Measurements from ENCODE around the gene FSTL4.
"Not testable (repeated sequence)": the region's sequence is repeated elsewhere in the genome, so short reads cannot be mapped to it uniquely, and the experiment has no call there.

The FSTL4 gene

GRCh38 chr5:133546500-133546899, 65.8 kb downstream of the FSTL4 start:
- no peak for DNase-seq

GRCh38 chr5:133544346-133544745, 68.0 kb downstream of the FSTL4 start:
- DNase-seq = no peak

DNA sequence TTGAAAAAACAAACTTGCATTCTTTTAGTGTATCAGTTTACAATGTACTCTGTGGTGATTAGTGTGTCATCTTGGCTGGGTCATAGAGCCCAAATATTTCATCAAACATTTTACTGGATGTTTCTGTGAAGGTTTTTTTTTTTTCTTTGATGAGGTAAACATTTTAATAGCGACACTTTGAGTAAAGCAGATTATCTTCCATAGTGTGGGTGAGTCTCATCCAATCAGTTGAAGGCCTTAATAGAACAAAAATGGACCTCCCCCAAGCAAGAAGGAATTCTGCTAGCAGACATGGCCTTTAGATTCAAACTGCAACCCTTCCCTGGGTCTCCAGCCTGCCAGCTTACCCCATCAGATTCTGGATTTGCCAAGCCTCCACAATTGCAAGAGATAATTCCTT, 72.5 kb downstream of the FSTL4 start:
- no peak for DNase-seq

DNA sequence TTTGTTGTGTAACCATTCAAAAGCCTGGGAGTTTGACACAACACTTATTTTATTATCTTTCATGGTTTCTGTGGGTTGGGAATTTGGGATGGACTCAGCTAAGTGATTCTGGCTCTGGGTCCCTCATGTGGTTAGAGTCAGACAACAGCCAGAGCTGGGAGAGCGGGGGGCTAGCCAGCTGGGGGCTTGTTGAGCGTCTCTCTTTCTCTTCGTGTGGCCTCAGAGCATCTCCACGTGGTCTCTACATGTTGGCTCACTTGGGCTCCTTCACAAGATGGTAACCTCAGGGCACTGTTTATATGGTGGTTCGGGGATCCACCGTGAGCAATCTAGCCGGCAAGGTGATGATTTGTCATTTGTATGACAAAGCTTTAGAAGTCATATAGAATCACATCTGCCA, 73.6 kb downstream of the FSTL4 start:
- DNase-seq = no peak

DNA sequence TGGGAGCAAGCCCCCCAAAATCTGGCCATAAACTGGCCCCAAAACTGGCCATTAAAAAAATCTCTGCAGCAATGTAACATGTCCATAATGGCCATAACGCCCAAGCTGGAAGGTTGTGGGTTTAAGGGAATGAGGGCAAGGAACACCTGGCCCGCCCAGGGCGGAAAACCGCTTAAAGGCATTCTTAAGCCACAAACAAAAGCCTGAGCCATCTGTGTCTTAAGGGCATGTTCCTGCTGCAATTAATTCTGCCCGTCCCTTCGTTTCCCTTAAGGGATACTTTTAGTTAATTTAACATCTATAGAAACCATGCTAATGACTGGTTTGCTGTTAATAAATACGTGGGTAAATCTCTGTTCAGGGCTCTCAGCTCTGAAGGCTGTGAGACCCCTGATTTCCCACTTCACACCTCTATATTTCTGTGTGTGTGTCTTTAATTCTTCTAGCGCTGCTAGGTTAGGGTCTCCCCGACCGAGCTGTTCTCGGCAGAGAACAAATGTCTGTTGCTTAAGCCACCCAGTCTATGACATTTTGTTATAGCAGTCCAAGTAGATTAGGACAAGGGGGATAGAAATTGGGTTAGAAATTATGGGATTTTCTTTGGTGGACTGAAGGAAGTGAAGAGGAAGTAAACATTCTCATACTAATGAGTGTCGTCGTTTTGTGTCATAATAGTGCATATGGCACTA, 77.0 kb downstream of the FSTL4 start:
- DNase-seq = not testable (repeated sequence)

DNA sequence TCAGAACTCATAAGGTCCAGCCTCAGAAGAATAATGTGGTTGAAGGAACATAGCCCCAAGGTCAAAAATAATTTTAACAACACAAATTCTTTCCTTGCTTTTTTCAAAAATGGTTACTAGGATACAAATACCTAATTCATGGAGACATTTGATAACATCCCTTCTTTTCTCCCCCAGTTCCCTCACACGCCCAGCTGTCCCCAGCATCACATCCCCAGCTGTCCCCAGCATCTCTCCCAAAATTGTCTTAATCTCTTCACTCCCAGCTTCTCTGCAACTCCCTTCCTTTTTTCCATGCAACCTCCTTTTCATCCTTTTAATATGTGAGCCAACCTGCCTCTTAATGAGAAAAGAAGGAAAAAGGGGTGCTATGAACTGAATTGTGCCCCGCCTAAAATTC, 77.8 kb downstream of the FSTL4 start:
- DNase-seq = no peak

DNA sequence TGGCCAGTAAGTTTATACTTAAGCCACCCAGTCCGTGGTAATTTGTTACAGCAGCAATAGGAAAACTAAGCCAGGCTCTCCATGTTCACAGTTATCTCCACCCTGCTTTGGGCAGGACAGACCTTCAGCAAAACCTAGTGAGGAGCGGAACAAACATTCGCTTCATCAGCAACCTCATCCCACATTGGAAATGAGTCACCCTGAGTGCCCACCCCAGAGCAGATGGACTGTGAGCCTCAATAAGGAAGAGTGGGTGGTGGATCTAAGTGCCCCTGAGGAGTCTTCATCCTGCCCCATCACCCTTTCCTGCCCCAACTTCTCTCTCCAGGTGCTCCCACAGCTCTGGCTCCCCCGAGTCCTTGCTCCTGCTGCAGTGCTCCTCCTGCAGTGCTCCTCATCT, 78.8 kb downstream of the FSTL4 start:
- DNase-seq = no peak

DNA sequence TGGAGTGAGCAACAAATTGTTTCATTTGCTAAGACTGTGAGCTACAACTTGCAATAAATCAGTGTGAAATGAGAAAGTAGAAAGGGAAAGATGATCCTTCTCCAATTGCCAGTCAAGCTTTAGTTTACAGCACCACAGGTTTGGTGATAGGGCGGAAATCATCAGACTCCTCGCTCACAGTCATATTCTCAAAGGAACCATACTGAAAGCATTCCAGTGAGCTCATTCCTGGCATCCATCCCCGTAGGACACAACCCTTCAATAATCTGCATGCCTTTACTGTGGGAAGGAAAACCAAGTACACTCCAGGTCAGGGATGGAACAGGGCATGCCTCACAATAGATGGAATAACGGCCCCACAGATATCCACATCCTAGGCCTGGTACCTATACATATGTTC, 80.7 kb downstream of the FSTL4 start:
- no peak for DNase-seq

DNA sequence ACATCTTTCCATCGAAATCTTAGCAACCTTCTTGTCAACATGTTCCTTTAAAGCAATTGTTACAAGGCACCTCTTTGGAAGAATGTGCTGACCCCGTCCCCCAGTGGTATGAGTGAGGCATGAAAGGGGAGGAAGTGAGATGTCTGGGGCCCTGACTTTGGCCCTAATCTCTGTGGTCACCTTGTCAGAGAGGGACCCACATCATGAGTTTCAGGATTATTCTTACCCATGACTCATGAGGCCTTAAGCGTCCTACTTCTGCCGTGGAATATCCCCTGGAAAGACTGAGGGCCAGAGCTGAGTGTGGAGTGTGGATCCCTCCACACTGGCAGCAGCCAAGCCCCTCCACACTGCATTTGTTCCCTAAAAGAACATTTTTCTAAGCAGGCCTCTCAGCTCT, 81.2 kb downstream of the FSTL4 start:
- no peak for DNase-seq

DNA sequence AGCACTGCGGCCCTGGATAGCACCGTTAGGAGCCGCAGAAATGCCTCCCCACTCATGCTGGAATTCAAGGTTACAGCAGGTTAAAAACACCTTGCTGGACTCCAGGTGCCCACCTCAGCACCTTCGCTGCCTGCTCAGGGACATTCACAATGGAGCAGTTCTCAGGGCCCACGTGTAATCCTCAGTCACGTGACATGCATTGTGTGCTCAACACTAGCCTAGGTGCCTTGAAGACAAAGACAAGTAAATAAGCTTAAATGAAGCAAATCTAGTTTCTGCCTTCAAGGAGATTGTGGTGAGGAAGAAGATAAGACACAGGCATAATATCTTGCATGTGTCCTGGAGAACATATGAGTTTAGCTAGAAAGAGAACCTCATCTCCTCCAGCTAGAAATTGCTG, 82.1 kb downstream of the FSTL4 start:
- DNase-seq = no peak

DNA sequence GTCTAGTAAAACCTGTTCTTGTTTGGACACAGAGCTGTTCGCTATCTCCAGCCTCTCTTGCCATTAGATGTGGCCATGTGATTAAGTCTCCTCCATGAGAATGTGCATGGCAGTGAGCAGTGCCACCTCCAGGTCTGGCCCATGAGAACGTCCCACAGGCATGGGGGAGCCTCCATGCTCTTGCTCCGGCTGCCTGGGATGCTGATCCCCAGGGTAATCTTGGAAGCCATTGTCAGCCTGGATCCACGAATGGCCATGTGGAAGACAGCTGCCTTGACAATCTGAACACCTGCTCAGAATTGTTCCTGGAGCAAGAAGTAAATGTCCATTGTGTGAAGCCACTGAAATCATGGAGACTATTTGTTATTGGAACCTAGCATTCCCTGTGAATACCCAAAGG, 83.5 kb downstream of the FSTL4 start:
- DNase-seq = no peak

GRCh38 chr5:133527311-133527710, 85.0 kb downstream of the FSTL4 start:
- DNase-seq = no peak

DNA sequence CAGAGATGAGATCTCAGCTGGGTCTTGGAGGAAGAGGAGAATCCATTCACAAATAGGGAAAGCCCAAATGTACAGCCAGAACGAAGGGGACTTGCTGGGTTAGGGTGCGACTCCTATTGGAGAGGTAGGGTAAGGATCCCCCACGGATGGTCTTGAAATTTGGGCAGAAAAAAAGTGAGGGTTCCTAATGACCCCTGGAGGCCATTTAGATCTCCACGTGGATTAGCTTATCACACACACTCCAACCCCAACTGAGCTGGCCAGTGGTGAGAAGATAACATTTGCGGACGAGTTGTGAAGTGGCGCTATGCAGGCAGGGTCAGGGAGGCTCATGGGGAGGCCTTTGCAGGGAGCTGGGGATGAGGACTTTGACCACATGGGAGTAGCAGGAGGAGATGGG, 86.0 kb downstream of the FSTL4 start:
- DNase-seq = no peak

DNA sequence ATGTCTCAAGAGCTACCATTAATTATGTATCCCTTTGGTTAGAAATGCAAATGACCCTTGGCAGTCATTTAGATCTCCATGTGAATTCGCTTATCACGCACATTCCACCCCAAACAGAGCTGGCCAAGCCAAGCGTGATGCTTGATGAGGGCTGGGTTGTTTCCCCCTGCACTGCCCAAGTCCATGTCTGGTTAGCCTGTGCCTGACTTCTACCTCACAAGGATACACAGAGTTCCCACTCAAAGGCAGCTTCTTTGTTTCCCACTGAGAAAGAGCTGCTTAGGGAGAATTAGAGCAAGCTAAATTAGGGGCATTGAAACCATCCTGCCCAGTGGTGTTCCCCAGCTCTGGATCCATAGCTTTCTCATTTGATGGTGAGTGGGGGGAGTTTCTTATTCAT, 87.2 kb downstream of the FSTL4 start:
- no peak for DNase-seq

GRCh38 chr5:133524666-133525065, 87.7 kb downstream of the FSTL4 start:
- DNase-seq = no peak

GRCh38 chr5:133523961-133524586, 88.3 kb downstream of the FSTL4 start:
- no peak for DNase-seq

DNA sequence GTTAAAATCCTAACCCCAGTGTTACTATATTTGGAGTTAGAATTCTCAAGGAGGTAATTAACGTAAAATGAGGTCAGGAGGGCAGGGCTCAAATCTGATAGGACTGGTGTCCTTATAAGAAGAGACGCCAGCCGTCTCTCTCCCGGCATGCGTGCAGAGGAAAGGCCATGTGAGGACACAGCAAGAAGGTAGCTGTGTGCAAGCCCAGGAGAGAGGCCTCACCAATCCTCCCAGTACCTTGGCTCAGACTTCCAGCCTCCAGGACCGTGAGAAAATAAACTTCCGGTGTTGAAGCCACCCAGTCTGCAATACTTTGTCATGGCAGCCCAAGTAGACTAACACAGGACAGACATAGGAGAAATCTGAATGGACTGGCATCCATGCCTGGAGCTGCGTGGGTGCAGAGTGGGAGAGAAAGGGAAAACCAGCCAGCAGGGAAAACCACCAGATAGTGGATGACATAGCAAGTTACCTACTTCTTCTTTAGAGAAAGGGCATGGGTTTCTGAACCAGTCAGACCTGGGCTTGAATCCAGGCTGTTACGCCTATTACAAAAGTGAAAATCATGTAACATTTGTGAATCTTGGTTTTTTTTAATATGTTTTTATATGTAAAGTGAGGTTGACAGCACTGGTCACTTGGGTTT, 89.2 kb downstream of the FSTL4 start:
- no peak for DNase-seq

- DNase-seq = no peak
Observed at GRCh38 chr5:133521801-133522200, 90.5 kb downstream of the FSTL4 start.

- no peak for DNase-seq
Observed at GRCh38 chr5:133520991-133521706, 91.2 kb downstream of the FSTL4 start.

DNA sequence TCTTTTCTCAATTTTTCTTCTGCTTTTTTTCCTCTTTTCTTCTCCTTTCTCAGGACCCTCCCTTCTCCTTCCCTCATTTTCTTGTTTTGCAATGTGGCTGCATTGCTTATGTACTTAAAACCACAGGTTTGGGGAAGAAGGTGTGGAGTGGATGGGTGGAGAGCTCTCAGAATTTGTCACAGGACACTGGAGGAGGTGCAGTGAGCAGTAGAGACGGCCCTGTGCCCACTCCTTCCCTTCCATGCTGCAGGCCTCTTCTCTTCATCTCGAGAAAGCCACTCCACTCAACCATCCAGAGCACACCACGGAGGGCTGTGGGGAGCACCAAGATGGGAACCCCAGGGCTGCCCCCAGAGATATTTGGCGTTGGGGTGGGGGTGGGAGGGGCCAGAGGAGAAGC, 92.3 kb downstream of the FSTL4 start:
- no peak for DNase-seq

GRCh38 chr5:133519191-133519590, 93.2 kb downstream of the FSTL4 start:
- DNase-seq = no peak

- DNase-seq = no peak
Observed at GRCh38 chr5:133514456-133514855, 97.9 kb downstream of the FSTL4 start.

DNA sequence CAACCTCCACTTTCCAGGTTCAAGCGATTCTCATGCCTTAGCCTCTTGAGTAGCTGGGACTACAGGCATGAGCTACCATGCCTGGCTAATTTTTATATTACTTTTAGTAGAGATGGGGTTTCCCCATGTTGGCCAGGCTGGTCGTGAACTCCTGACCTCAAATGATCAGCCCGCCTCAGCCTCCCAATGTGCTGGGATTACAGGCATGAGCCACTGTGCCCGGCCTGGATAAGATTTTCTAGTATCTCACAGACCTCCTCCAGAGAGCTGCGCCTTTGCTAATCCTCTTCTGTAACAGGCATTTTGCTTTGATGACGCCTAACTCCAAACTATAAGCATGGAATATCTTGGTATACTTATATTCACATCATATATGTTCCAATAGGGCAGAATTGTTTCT, 99.4 kb downstream of the FSTL4 start:
- no peak for DNase-seq

GRCh38 chr5:133511653-133512235, 100.6 kb downstream of the FSTL4 start:
- no peak for DNase-seq
